H1 (cell line): Measurements from ENCODE around the gene CC2D1A. TPM values are rescaled to one million over a fixed set of nuclear protein-coding genes. Genes with fewer than 3 reads are reported as not detected.

Experiments
- CTCF ChIA-PET: fragments of 300-600 bp; sonication (Branson Sonifier 250); formaldehyde crosslinking; loops from one replicate; lab custom pipeline; 2021; ENCODE audit not compliant: partially characterized antibody; lab: Charles Lee
- POLR2A ChIA-PET: fragments of 300-600 bp; sonication (Branson Sonifier 250); formaldehyde crosslinking; loops from one replicate; lab custom pipeline; 2021; ENCODE audit warnings: inconsistent platforms; ENCODE audit not compliant: partially characterized antibody; lab: Charles Lee
- DNase-seq, 2 experiments: peaks; one replicate each; pipeline versions ENCODE4 v3.0.0 to v3.0.0-alpha.2; 2010 to 2022; ENCODE audit warnings: low spot score in 2 of 2, low read depth in 1 of 2, mixed read lengths in 1 of 2
- FAIRE-seq: peaks from 2 replicates; lab custom pipeline; 2011; peaks lifted over from hg19 to GRCh38; lab: Jason Lieb, UNC
- H2AFZ ChIP-seq: 2 replicates; pipeline ENCODE4 v1.8.1; 2012; ENCODE audit warnings: low read length, inconsistent platforms
- H2AK5ac ChIP-seq: 2 replicates; pipeline ENCODE4 v1.6.1; 2013; ENCODE audit warnings: low read depth, low read length
- H2BK120ac ChIP-seq: replicated peaks from 2 replicates; pipeline ENCODE3; 2013; ENCODE audit warnings: low read depth, low read length, inconsistent platforms
- H2BK12ac ChIP-seq: 2 replicates; pipeline ENCODE4 v1.6.1; 2013; ENCODE audit warnings: low read depth, low read length
- H2BK15ac ChIP-seq: 2 replicates; pipeline ENCODE4 v1.6.1; 2013; ENCODE audit warnings: low read length
- H2BK20ac ChIP-seq: 2 replicates; pipeline ENCODE4 v1.6.1; 2013; ENCODE audit warnings: low read length
- H2BK5ac ChIP-seq: 2 replicates; pipeline ENCODE4 v1.6.1; 2013; ENCODE audit warnings: low read depth, low read length
- H3K14ac ChIP-seq: 2 replicates; pipeline ENCODE4 v1.6.1; 2013; ENCODE audit warnings: inconsistent platforms; ENCODE audit not compliant: insufficient read length
- H3K18ac ChIP-seq: 2 replicates; pipeline ENCODE4 v1.6.1; 2013; ENCODE audit warnings: low read length; ENCODE audit errors: extremely low read depth
- H3K23ac ChIP-seq: 2 replicates; pipeline ENCODE4 v1.6.1; 2013; ENCODE audit warnings: inconsistent platforms; ENCODE audit not compliant: insufficient read length
- H3K23me2 ChIP-seq: 2 replicates; pipeline ENCODE4 v1.6.1; 2013; ENCODE audit warnings: low read depth, low read length
- H3K27ac ChIP-seq: 2 replicates; pipeline ENCODE4 v1.6.1; 2011; ENCODE audit warnings: low read depth, low read length, inconsistent platforms
- H3K27me3 ChIP-seq, 4 experiments: replicated peaks in 1 of 4; 1 replicate in 1 of 4; 2 replicates in 3 of 4; pipeline versions ENCODE4 v1.6.1 to v1.8.1; 2011 to 2013; ENCODE audit warnings: low read length in 3 of 4, mild to moderate bottlenecking in 3 of 4, inconsistent platforms in 2 of 4, mixed read lengths in 2 of 4, moderate library complexity in 1 of 4; ENCODE audit not compliant: control insufficient read depth in 3 of 4, insufficient read depth in 3 of 4; ENCODE audit errors: extremely low read depth in 1 of 4
- H3K36me3 ChIP-seq, 4 experiments: 2 replicates each; pipeline versions ENCODE4 v1.6.1 to v1.8.1; 2011 to 2013; ENCODE audit warnings: mild to moderate bottlenecking in 4 of 4, low read length in 3 of 4, moderate library complexity in 2 of 4, control low read depth in 1 of 4, inconsistent platforms in 1 of 4; ENCODE audit not compliant: insufficient read depth in 4 of 4, control insufficient read depth in 2 of 4
- H3K4ac ChIP-seq: replicated peaks from 2 replicates; pipeline ENCODE3; 2013; ENCODE audit warnings: low read length, low read depth, mixed read lengths, inconsistent platforms; ENCODE audit not compliant: insufficient read length
- H3K4me1 ChIP-seq, 4 experiments: replicated peaks in 1 of 4; 1 replicate in 1 of 4; 2 replicates in 3 of 4; pipeline versions ENCODE4 v1.6.1 to v1.8.1; 2011 to 2013; ENCODE audit warnings: low read length in 3 of 4, inconsistent platforms in 2 of 4, mixed read lengths in 1 of 4; ENCODE audit not compliant: insufficient read depth in 4 of 4, control insufficient read depth in 3 of 4
- H3K4me2 ChIP-seq, 2 experiments: 2 replicates each; pipeline versions ENCODE4 v1.6.1 to v1.8.1; 2011 to 2013; ENCODE audit warnings: low read depth in 2 of 2, low read length in 2 of 2, control low read depth in 1 of 2, inconsistent platforms in 1 of 2, mild to moderate bottlenecking in 1 of 2; ENCODE audit not compliant: insufficient read depth in 1 of 2
- H3K4me3 ChIP-seq, 4 experiments: fragments of 200-600, 300-600 bp in 1 of 4; sonication (generic), shearing (Covaris generic), sonication (Bioruptor Twin) in 1 of 4; 2 replicates each; pipeline versions ENCODE4 v1.5.1 to v1.8.1; 2011 to 2016; ENCODE audit warnings: low read length in 4 of 4, low read depth in 3 of 4, control low read depth in 2 of 4, inconsistent platforms in 2 of 4, mild to moderate bottlenecking in 2 of 4, mixed read lengths in 1 of 4, moderate library complexity in 1 of 4; ENCODE audit not compliant: insufficient read depth in 2 of 4; ENCODE audit errors: extremely low read depth in 1 of 4
- H3K56ac ChIP-seq: replicated peaks from 2 replicates; pipeline ENCODE3; 2013; ENCODE audit warnings: low read depth, mild to moderate bottlenecking, mixed read lengths, low read length, inconsistent platforms; ENCODE audit not compliant: insufficient read length
- H3K79me1 ChIP-seq: 2 replicates; pipeline ENCODE4 v1.6.1; 2013; ENCODE audit warnings: low read depth, low read length, control low read depth
- H3K79me2 ChIP-seq, 2 experiments: 2 replicates each; pipeline versions ENCODE4 v1.6.1 to v1.8.1; 2012 to 2013; ENCODE audit warnings: low read length in 2 of 2, mild to moderate bottlenecking in 2 of 2, inconsistent platforms in 1 of 2; ENCODE audit not compliant: insufficient read depth in 2 of 2, control insufficient read depth in 1 of 2
- H3K9ac ChIP-seq, 4 experiments: replicated peaks in 1 of 4; 1 replicate in 1 of 4; 2 replicates in 3 of 4; pipeline versions ENCODE4 v1.6.1 to v1.8.1; 2011 to 2013; ENCODE audit warnings: low read depth in 3 of 4, low read length in 3 of 4, control low read depth in 2 of 4, mild to moderate bottlenecking in 2 of 4, moderate library complexity in 2 of 4, inconsistent platforms in 1 of 4; ENCODE audit errors: extremely low read depth in 1 of 4
- H3K9me3 ChIP-seq, 2 experiments: 2 replicates each; pipeline versions ENCODE4 v1.6.1 to v1.8.1; 2012 to 2013; ENCODE audit warnings: mild to moderate bottlenecking in 2 of 2, moderate library complexity in 2 of 2, control low read depth in 1 of 2, inconsistent platforms in 1 of 2, low read depth in 1 of 2, low read length in 1 of 2, mixed read lengths in 1 of 2; ENCODE audit not compliant: insufficient read depth in 2 of 2
- H4K20me1 ChIP-seq, 2 experiments: replicated peaks in 1 of 2; 2 replicates each; pipeline versions ENCODE3 to v1.8.1; 2011 to 2013; ENCODE audit warnings: inconsistent platforms in 2 of 2, low read length in 2 of 2, mild to moderate bottlenecking in 1 of 2; ENCODE audit not compliant: insufficient read depth in 2 of 2, control insufficient read depth in 1 of 2
- H4K5ac ChIP-seq: 2 replicates; pipeline ENCODE4 v1.6.1; 2013; ENCODE audit warnings: low read length, low read depth, mixed read lengths, inconsistent platforms; ENCODE audit not compliant: insufficient read length
- H4K8ac ChIP-seq: 2 replicates; pipeline ENCODE4 v1.8.0; 2013; ENCODE audit warnings: mild to moderate bottlenecking, moderate library complexity, low read length, inconsistent platforms; ENCODE audit not compliant: insufficient read depth; ENCODE audit errors: extremely low read depth
- H4K91ac ChIP-seq: replicated peaks from 2 replicates; pipeline ENCODE3; 2013; ENCODE audit warnings: low read length, mixed read lengths, inconsistent platforms; ENCODE audit not compliant: insufficient read length
- ASH2L ChIP-seq: fragments of 200-600, 300-600 bp; sonication (generic); IDR thresholded peaks from one replicate; pipeline ENCODE4 v1.7.1; 2017; ENCODE audit warnings: low read length
- CBX5 ChIP-seq: fragments of 300-800, 300-1000 bp; sonication (generic); IDR thresholded peaks from 2 replicates; pipeline ENCODE4 v1.7.1; 2016; ENCODE audit warnings: antibody characterized with exemption, low read length, low read depth
- E2F6 ChIP-seq: IDR thresholded peaks from 2 replicates; pipeline ENCODE4 v1.6.1; 2012; ENCODE audit warnings: inconsistent platforms
- EZH2 ChIP-seq: fragments of 200-600 bp; sonication (generic); IDR thresholded peaks from 2 replicates; pipeline ENCODE4 v1.7.1; 2012; ENCODE audit warnings: low read depth, mild to moderate bottlenecking, moderate library complexity, low read length, inconsistent platforms; ENCODE audit not compliant: severe bottlenecking
- GTF2F1 ChIP-seq: IDR thresholded peaks from 2 replicates; pipeline ENCODE4 v1.6.1; 2012; ENCODE audit warnings: low read depth, low read length, improper control_type of control experiment, borderline replicate concordance
- POLR2A ChIP-seq, 2 experiments: IDR thresholded peaks; 1 replicate in 1 of 2; 2 replicates in 1 of 2; pipeline ENCODE4 v1.6.1; 2011; ENCODE audit warnings: low read depth in 2 of 2, low read length in 2 of 2, mild to moderate bottlenecking in 2 of 2; ENCODE audit errors: control extremely low read depth in 1 of 2
- SAP30 ChIP-seq: fragments of 300-600 bp; sonication (generic); IDR thresholded peaks from 2 replicates; pipeline ENCODE4 v1.7.1; 2012; ENCODE audit warnings: low read length, moderate library complexity, mild to moderate bottlenecking, inconsistent platforms; ENCODE audit not compliant: insufficient read depth, insufficient replicate concordance
- TEAD4 ChIP-seq: IDR thresholded peaks from 2 replicates; pipeline ENCODE4 v1.6.1; 2012; ENCODE audit warnings: low read depth, low read length, inconsistent platforms, mixed read lengths
- WGBS, 2 experiments: shearing (Covaris generic) in 1 of 2; methylation state at CpG; one replicate each; pipeline versions ENCODE4 v1.1.6 to v1.1.7; 2013 to 2015; ENCODE audit warnings: low lambda C conversion rate in 2 of 2, mixed read lengths in 2 of 2, inconsistent platforms in 1 of 2, low coverage in 1 of 2, missing lambda C conversion rate in 1 of 2; ENCODE audit not compliant: insufficient replicate concordance in 2 of 2, insufficient coverage in 1 of 2, insufficient read length in 1 of 2; ENCODE audit errors: extremely low coverage in 1 of 2, missing lambda C conversion rate in 1 of 2; 5-methylcytosine and 5-hydroxymethylcytosine counted together
- polyA plus RNA-seq, 7 experiments: library from polyadenylated mRNA; depleted of rRNA in 3 of 7; stranded (reverse) in 5 of 7; unstranded in 2 of 7; fragments of >200 nt in 5 of 7; fragments of 200-250 nt in 2 of 7; gene quantifications; 1 replicate in 5 of 7; 2 replicates in 1 of 7; 4 replicates in 1 of 7; pipeline versions ENCODE4 v1.2.1 to v1.2.3, GENCODE V29; 2011 to 2013; ENCODE audit warnings: missing spikeins in 2 of 7, mixed read lengths in 2 of 7
- total RNA-seq: library from RNA; stranded (reverse); fragmentation: NEBNext Ultra II Directional; extraction: Animal tissue kit (Norgen Biotek cat#: 25700); gene quantifications from 2 replicates; pipeline ENCODE4 v1.2.1, GENCODE V29; 2021

Gene CC2D1A
- total and polyA plus RNA-seq, 2 of the 8 experiments (the other 6 are each of a cell fraction or from before 2014, with no cell fraction given): 12.5 to 33.0 TPM

GRCh38 chr19:13979686-13980085, 73.7 kb downstream of the CC2D1A start:
- 0 out of 2 replicates have a peak overlapping the region, but pooled peaks have one; percentile 77 for H2BK12ac ChIP-seq
- H4K91ac ChIP-seq: no peak overlapping the region
- H2BK15ac ChIP-seq: no peak overlapping the region
- H3K4me1 ChIP-seq: peaks cover 0 to 24% (median 17%) of the 10 kb centered on the region in 4 experiments; a peak in 6 of 7 replicates
- H3K36me3 ChIP-seq: peaks cover 0 to 7% (median 0%) of the 10 kb centered on the region in 4 experiments; a peak in 1 of 8 replicates
- no peaks in the 10 kb centered on the region; the same call in 1 of the 2 replicates for H3K23me2 ChIP-seq
- no peak overlapping the region for H3K56ac ChIP-seq
- no peak overlapping the region for H2AK5ac ChIP-seq
- H4K20me1 ChIP-seq: no peaks in the 10 kb centered on the region
- H3K9ac ChIP-seq: no peak overlapping the region; a peak in 1 of 7 replicates
- peak overlapping the region in 1 of 4 experiments; percentile 70; a peak in 1 of 8 replicates for H3K4me3 ChIP-seq
- H4K8ac ChIP-seq: peak overlapping the region; percentile 88
- H3K27ac ChIP-seq: no peak overlapping the region
- H2AFZ ChIP-seq: no peak overlapping the region
- no peak for FAIRE-seq
- CTCF ChIA-PET: interaction anchor here (0.7 to 10.3 kb wide), 8 partner anchors 8 to 78 kb away, joined by 3 to 77 read pairs (median 5); partner anchors contain the start of gene IL27RA
- H3K4ac ChIP-seq: no peak overlapping the region
- H3K18ac ChIP-seq: 0 out of 2 replicates have a peak overlapping the region, but pooled peaks have one; percentile 53
- no peak for TF ChIP-seq POLR2A (IDR thresholded peaks at IDR 0.05; ENCODE audit: control extremely low read depth in 1 of 2, low read depth in 2 of 2, low read length in 2 of 2)
- TF ChIP-seq CBX5: no peak
- TF ChIP-seq SAP30: no peak
- no peak for TF ChIP-seq TEAD4
- no peak for TF ChIP-seq ASH2L
- no peak for TF ChIP-seq EZH2
- TF ChIP-seq E2F6: no peak
- TF ChIP-seq GTF2F1: no peak
- TF ChIP-seq, all 59 proteins: peak for 0
- no peaks in the 10 kb centered on the region for H3K79me1 ChIP-seq
- H3K79me2 ChIP-seq: no peaks in the 10 kb centered on the region
- H3K4me2 ChIP-seq: peak overlapping the region; percentile 63 to 67; a peak in 3 of 4 replicates
- 88% methylated on average over 12 of the region's 12 CpGs; no CpG with 5 or more reads in 1 of the 2 experiments for WGBS, 2 experiments
- POLR2A ChIA-PET: interaction anchor here (0.9 to 4.3 kb wide), 13 partner anchors 8 to 99 kb away, joined by 3 to 34 read pairs (median 5); partner anchors contain the start of genes DCAF15 and RFX1
- H3K23ac ChIP-seq: no peak overlapping the region
- DNase-seq: no peak
- no peaks in the 10 kb centered on the region for H3K9me3 ChIP-seq
- peak overlapping the region; percentile 63; the same call in 1 of the 2 replicates for H2BK5ac ChIP-seq
- H2BK20ac ChIP-seq: no peak overlapping the region
- H2BK120ac ChIP-seq: no peak overlapping the region
- H4K5ac ChIP-seq: no peak overlapping the region
- no peaks in the 10 kb centered on the region for H3K27me3 ChIP-seq
- no peak overlapping the region for H3K14ac ChIP-seq
